Fibroblast of mammary gland (primary cell): ENCODE data around the gene FIGN.

ENCODE experiments used
- DNase-seq: peaks from one replicate; pipeline ENCODE4 v3.0.0-alpha.2; 2010; ENCODE audit warnings: low read depth
- H3K4me3 ChIP-seq: 2 replicates; pipeline ENCODE4 v1.5.1; 2011; ENCODE audit warnings: low read depth, mild to moderate bottlenecking, low read length, moderate library complexity; ENCODE audit not compliant: control insufficient read depth
- CTCF ChIP-seq: conservative IDR thresholded peaks from 2 replicates; pipeline ENCODE4 v1.5.1; 2011; ENCODE audit warnings: low read depth, low read length, inconsistent platforms; ENCODE audit not compliant: control insufficient read depth, insufficient read depth

The FIGN gene

GRCh38 chr2:163703386-163703785 is 32.4 kb downstream of the FIGN start:
- no peak for DNase-seq
- no peak for TF ChIP-seq CTCF
- no peak overlapping the region for H3K4me3 ChIP-seq

GRCh38 chr2:163701399-163702195 is 34.2 kb downstream of the FIGN start:
- no peak for TF ChIP-seq CTCF
- no peak overlapping the region for H3K4me3 ChIP-seq
- no peak for DNase-seq

GRCh38 chr2:163698857-163699256 is 37.0 kb downstream of the FIGN start:
- H3K4me3 ChIP-seq: no peak overlapping the region
- TF ChIP-seq CTCF: no peak

GRCh38 chr2:163697846-163698637 is 37.8 kb downstream of the FIGN start:
- no peak overlapping the region for H3K4me3 ChIP-seq
- TF ChIP-seq CTCF: no peak
- DNase-seq: no peak

More at GRCh38 chr2:163698857-163699256, 37.0 kb downstream of the FIGN start:
- no peak for DNase-seq

- no peak for DNase-seq
- TF ChIP-seq CTCF: no peak
Measured at GRCh38 chr2:163697429-163697828, 38.4 kb downstream of the FIGN start.

GRCh38 chr2:163693484-163693883 is 42.3 kb downstream of the FIGN start:
- no peak overlapping the region for H3K4me3 ChIP-seq
- no peak for TF ChIP-seq CTCF
- no peak for DNase-seq

More at GRCh38 chr2:163697429-163697828, 38.4 kb downstream of the FIGN start:
- H3K4me3 ChIP-seq: no peak overlapping the region
